Stimulated activated CD4-positive, alpha-beta T cell treated with anti-CD3 and anti-CD28 coated beads, Interleukin-4, amount 100 ng/mL, for 1 hour (primary cell): ENCODE measurements around the gene BHLHA9.
"Not testable (repeated sequence)": the region's sequence is repeated elsewhere in the genome, so short reads cannot be mapped to it uniquely, and the experiment has no call there.

Source experiments
- DNase-seq: peaks from one replicate; pipeline ENCODE4 v3.0.0-alpha.2; 2020

BHLHA9 gene

DNA sequence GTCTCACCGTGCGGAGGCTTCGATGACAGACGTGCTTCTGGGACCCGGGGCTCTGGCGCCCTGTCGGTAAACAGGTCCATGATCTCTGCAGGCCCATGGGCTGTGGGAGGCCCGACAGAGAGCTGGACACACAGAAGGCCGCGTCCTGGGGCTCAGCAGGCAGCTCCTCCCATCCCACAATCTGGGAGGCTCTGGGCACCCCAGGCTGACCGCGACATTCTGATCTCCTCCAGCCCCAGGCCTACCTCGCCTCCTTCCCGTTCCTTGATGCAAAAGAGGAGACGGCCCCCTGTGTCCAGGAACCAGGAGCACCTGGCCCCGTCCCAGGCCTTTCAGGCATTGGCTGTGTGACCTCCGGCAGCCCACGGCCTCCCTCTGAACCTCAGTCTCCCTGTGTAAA lies 32.5 kb downstream of the BHLHA9 start:
- no peak for DNase-seq

DNA sequence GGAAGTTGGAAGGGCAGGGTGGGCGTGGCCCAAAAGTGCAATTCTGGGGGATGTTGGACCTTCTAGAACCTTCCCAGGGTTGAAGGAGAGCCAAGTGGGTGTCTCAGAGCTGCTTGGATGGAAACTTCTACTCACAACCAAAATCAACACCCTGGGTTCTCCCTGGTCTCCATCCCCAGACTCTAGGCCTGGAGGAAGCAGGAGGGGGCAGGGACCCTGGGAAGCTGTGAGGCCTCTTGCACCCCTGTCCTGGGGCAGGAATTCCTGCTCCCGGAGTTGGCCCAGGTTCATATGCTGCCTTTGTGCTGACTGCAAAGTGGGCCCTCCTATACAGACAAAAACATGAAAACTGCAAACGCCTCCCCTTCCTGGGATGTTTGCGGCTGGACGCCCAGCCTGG lies 34.3 kb downstream of the BHLHA9 start:
- DNase-seq: no peak

DNA sequence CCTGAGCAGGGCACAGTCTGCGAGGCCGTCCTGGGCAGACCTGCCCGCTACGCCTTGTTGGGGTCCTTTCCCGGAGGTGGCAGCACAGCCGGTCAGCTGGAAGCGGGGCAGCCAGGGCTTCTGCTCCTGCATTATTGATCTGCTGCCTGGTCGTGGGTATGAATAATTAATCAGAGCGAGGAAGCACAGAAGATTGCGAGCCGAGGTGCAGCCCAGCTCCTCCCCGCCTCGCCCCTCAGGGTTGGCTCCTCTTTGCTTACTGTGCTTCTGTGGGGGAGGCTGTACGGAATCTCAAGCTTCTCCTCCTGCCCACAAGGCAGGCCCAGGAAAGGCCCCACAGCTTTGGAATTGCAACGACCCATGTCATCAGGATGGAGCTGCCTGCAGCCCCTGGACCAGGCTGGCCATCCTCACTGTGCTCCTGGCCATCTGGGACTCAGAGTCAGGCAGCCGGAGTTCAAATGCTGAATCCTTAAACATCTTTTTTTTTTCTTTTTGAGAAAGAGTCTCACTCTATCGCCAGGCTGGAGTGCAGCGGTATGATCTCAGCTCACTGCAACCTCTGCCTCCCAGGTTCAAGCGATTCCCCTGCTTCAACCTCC lies 34.8 kb downstream of the BHLHA9 start:
- no peak for DNase-seq

DNA sequence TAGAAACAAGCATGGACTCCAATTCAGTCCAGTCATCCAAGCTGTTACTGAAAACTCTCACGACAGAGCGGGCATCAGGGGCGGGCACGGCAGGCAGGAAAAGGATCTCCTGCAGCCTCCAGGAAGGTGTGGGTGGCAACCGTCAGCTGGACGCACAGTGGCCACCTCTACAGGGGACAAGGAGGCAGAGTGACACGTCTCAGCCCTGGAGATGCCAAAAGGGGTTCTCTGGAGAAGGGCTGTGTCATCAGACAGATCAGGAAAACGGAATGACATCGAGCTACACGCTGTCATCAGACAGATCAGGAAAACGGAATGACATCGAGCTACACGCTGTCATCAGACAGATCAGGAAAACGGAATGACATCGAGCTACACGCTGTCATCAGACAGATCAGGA lies 37.6 kb downstream of the BHLHA9 start:
- DNase-seq: not testable (repeated sequence)

DNA sequence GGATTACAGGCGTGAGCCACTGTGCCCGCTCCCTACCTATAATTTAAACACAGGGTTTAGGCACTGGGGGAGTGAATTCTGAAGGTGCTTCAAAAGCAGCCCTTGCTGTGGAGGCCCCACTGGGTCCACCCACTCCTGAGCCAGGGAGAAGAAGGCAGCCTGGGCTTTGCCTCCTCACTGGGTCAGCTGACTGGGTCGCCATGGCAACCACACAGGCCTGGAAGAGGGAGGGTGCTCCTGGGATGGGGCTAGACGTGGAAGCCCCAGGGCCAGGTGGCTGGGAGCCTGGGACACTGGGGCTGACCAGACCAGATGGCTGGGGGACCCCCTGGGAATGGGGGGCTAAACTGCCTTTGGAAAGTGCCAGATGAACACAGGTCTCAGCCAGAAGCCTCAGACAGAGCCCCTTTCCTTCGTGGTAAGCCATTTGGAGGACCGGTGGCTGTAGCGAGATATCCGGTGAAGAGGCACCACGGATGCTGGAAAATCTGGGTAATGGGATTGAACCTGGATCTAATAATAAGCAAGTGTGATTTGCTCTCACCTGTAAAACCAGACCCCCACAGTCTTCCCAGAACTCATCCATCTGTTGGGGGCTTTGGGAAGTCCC lies 42.1 kb downstream of the BHLHA9 start:
- no peak for DNase-seq

DNA sequence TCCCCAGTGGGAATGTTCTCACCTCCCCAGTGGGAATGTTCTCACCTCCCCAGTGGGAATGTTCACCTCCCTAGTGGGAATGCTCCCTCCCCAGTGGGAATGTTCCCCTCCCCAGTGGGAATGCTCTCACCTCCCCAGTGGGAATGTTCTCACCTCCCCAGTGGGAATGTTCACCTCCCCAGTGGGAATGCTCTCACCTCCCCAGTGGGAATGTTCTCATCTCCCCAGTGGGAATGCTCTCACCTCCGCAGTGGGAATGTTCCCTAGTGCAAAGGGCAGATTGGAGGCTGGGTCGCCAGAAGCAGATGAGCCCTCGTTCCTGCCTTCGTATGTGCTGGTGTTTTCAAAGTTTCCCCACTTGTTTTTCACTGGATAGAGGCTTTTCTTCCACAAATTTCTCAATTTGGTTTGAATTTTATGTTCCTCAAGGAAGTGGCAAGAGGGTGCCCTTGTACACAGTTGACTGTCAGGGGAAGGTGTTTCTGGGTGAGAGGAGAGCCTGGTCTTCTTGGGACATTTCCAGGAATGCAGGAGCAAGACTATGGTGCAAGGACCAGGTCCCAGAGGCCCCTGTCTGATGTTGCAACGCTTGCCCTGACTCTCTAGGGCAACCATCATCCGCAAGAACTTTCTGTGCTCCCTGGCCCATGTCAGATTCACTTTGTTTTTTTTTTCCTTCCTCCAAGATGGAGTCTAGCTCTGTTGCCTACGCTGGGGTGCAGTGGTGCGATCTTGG lies 43.2 kb downstream of the BHLHA9 start:
- DNase-seq: no peak

DNA sequence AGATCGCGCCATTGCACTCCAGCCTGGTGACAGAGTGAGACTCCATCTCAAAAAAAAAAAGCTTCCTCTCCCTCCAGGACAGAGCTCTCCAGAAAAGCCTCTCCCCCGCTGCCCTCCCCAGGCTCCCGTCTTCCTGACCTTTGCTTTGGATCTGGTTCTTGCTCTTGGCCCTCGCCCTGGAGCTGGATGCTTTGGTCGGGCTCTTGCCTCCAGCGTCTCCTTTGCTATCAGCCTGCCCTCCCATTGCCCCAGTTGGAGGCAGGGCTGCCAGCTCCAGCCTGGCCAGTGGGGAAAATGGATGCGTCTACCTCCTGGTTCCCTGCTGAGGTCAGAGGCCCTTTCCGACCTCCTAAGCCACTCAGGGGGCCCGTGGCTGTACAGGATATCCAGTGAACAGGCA lies 45.2 kb downstream of the BHLHA9 start:
- no peak for DNase-seq

DNA sequence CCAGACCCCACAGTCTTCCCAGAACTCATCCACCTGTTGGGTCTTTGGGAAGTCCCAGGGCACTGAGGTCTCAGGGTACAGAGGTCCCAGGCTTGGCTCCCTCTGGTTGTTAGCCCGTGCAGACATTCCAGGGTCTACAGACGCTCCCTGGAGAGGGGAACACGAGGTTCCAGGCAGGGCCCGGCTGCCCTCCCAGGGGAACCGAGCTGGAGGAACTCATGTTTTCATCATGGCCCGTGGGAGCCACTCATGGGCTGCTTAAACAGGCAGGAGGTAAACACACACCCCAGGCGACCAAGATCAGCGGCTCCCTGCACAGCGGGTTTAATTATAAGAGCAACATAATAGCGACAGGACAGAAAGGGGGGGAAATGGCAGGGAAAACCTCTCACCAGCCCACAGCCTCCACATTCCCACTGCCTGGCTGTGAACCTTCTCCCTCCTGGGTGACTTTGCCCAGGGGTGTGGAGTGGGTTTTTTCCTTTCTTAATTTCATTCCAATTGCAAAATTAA lies 45.7 kb downstream of the BHLHA9 start:
- no peak for DNase-seq
